ENCODE data around the gene CPB1.

The CPB1 gene

DNA sequence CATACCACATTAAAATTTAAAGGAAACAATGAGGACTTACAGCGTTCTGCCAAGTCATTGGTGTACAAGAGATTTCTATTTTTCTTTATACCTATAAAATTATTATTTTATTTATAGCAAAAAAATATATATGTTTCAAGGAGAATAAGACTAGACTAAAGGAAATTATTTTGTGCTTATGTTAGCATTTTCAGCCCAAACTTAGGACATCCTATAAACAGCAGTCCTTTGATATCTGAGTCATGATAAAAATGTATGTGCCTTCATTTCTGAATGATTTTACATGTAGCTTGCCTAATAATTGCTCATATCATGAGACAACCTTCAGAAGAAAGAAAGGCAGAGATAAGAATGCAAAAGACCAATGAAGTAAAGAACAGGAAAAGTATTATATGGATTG lies 20.8 kb downstream of the CPB1 start:
- Histone ChIP-seq H3K27me3 (ENCODE audit: insufficient read depth, insufficient read length) (no peaks in the 10 kb centered on the region), H3K9ac (ENCODE audit: insufficient read length, low read depth) (no peak overlapping the region), H3K36me3 (ENCODE audit: insufficient read depth, insufficient read length, low read length) (no peaks in the 10 kb centered on the region), H3K9me3 (ENCODE audit: insufficient read depth, low read length) (no peaks in the 10 kb centered on the region), H3K4me3 (ENCODE audit: insufficient read length, low read depth) (no peak overlapping the region), H3K4me1 (ENCODE audit: insufficient read depth, insufficient read length) (no peaks in the 10 kb centered on the region)
- TF ChIP-seq SUZ12 (IDR thresholded peaks at IDR 0.05; ENCODE audit: extremely low read depth, insufficient read depth, insufficient read length), result no peak
- no peak for TF ChIP-seq YY1 (IDR thresholded peaks at IDR 0.05; ENCODE audit: insufficient read depth, insufficient read length)
- no peak for TF ChIP-seq ZNF274 (IDR thresholded peaks at IDR 0.05; ENCODE audit: low read depth, low read length)
- DNase-seq (ENCODE audit: low read depth, low spot score), result no peak

DNA sequence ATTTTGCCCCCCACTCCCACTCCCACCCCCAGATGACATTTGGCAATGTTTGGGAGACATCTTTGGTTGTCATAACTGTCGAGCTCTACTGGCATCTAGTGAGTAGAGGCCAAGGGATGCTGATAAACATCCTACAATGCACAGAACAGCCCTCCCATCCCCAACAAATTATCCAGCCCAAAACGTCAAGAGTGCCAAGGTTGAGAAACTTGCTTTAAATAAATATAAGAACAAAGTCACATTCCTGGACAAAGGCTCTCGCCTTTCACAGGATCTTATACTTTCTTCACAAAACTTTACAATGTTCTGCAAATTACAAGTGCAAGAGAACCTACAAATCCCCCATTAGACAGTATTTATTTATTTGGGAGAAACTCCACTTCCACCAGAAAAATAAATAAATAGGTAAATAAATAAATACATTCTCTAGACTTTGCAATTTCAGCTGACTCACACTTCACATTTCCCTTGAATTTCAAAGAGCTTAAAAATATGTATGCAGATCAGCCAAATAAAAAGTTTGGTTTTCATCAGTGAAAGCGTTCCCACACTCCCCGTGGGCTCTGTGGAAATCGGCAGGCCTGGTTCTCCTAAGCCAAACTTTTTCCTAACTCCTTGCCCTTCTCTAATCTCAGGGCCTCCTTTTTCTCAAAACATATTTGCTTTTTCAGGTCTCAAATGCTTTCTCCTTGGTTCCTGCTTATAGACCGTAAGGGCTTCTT lies 24.8 kb downstream of the CPB1 start:
- H3K9me3 ChIP-seq (ENCODE audit: insufficient read depth, low read length), result no peaks in the 10 kb centered on the region
- TF ChIP-seq SUZ12 (IDR thresholded peaks at IDR 0.05; ENCODE audit: extremely low read depth, insufficient read depth, insufficient read length) (no peak), YY1 (IDR thresholded peaks at IDR 0.05; ENCODE audit: insufficient read depth, insufficient read length) (no peak), ZNF274 (IDR thresholded peaks at IDR 0.05; ENCODE audit: low read depth, low read length) (no peak)

DNA sequence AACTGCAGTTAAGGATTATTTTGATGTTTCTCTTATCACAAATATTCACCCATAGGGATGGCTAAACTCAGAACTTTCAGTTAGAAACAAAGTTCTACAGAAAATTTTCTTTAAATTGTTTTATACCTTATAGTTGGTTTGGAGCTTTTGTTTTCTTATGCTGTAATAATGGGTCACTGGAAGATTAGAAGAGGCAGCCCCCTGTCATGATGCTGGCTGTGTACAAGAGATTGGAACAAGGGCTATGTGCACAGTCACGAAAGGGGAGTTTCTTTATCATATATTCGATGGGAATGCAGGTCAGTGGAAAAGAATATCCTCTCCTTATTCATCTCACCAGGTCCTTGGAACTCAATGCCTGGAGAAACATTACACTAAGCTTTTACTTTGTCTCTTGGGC lies 25.5 kb downstream of the CPB1 start:
- TF ChIP-seq SUZ12 (IDR thresholded peaks at IDR 0.05; ENCODE audit: extremely low read depth, insufficient read depth, insufficient read length) (no peak), YY1 (IDR thresholded peaks at IDR 0.05; ENCODE audit: insufficient read depth, insufficient read length) (no peak), ZNF274 (IDR thresholded peaks at IDR 0.05; ENCODE audit: low read depth, low read length) (no peak)
- DNase-seq (ENCODE audit: low read depth, low spot score), result no peak
- H3K27me3 ChIP-seq (ENCODE audit: insufficient read depth, insufficient read length), result no peaks in the 10 kb centered on the region
- H3K36me3 ChIP-seq (ENCODE audit: insufficient read depth, insufficient read length, low read length), result no peaks in the 10 kb centered on the region
- H3K9ac ChIP-seq (ENCODE audit: insufficient read length, low read depth), result no peak overlapping the region
- no peak overlapping the region for H3K4me3 ChIP-seq (ENCODE audit: insufficient read length, low read depth)
- no peaks in the 10 kb centered on the region for H3K9me3 ChIP-seq (ENCODE audit: insufficient read depth, low read length)
- no peaks in the 10 kb centered on the region for H3K4me1 ChIP-seq (ENCODE audit: insufficient read depth, insufficient read length)

More for the DNA sequence above, 24.8 kb downstream of the CPB1 start:
- no peak for DNase-seq (ENCODE audit: low read depth, low spot score)
- Histone ChIP-seq H3K4me3 (ENCODE audit: insufficient read length, low read depth) (no peak overlapping the region), H3K4me1 (ENCODE audit: insufficient read depth, insufficient read length) (no peaks in the 10 kb centered on the region), H3K27me3 (ENCODE audit: insufficient read depth, insufficient read length) (no peaks in the 10 kb centered on the region), H3K36me3 (ENCODE audit: insufficient read depth, insufficient read length, low read length) (no peaks in the 10 kb centered on the region), H3K9ac (ENCODE audit: insufficient read length, low read depth) (no peak overlapping the region)

DNA sequence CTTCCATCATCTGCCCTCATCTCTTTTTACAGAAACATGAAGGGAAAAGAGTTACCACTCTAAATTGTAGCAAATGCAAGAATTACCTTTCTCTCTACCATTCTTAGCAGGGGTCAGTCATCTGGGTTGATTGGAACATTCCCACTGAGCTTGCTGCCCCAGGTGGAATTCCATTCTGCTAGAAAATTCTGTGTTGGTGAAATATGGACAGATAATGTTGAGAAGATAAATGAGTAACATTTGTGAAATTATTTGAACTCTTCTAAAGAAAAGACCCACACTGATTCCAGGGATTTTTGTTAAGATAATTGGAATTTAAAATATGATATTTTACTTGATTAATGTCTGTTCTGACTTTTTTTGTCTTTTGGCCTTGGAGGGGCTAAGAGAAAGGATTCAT lies 26.4 kb downstream of the CPB1 start:
- TF ChIP-seq SUZ12 (IDR thresholded peaks at IDR 0.05; ENCODE audit: extremely low read depth, insufficient read depth, insufficient read length) (no peak), ZNF274 (IDR thresholded peaks at IDR 0.05; ENCODE audit: low read depth, low read length) (no peak), YY1 (IDR thresholded peaks at IDR 0.05; ENCODE audit: insufficient read depth, insufficient read length) (no peak)
- Histone ChIP-seq H3K4me1 (ENCODE audit: insufficient read depth, insufficient read length) (no peaks in the 10 kb centered on the region), H3K27me3 (ENCODE audit: insufficient read depth, insufficient read length) (no peaks in the 10 kb centered on the region), H3K4me3 (ENCODE audit: insufficient read length, low read depth) (no peak overlapping the region), H3K9ac (ENCODE audit: insufficient read length, low read depth) (no peak overlapping the region), H3K36me3 (ENCODE audit: insufficient read depth, insufficient read length, low read length) (no peaks in the 10 kb centered on the region), H3K9me3 (ENCODE audit: insufficient read depth, low read length) (no peaks in the 10 kb centered on the region)
- DNase-seq (ENCODE audit: low read depth, low spot score), result no peak

DNA sequence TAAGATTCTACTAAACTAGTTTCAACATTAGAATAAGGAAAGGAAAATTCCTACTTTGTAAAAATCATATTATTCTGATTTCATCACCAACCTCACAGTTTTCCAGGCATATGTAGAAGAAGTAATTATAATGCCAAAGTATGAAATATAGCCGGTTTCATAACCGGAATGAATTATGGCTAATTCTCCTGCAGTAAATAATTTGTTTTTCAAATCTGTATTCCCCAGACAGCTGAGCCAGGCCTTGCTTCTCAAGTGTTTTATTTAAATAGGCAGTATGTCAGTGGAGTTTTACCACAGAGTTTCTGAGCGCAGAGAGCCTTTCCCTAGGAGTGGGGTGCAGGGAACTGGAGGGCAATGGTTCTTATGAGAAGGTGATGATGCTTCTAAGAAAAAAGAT lies 28.8 kb downstream of the CPB1 start:
- Histone ChIP-seq H3K4me1 (ENCODE audit: insufficient read depth, insufficient read length) (no peaks in the 10 kb centered on the region), H3K4me3 (ENCODE audit: insufficient read length, low read depth) (no peak overlapping the region), H3K27me3 (ENCODE audit: insufficient read depth, insufficient read length) (no peaks in the 10 kb centered on the region), H3K9ac (ENCODE audit: insufficient read length, low read depth) (no peak overlapping the region), H3K36me3 (ENCODE audit: insufficient read depth, insufficient read length, low read length) (no peaks in the 10 kb centered on the region), H3K9me3 (ENCODE audit: insufficient read depth, low read length) (no peaks in the 10 kb centered on the region)
- no peak for DNase-seq (ENCODE audit: low read depth, low spot score)
- TF ChIP-seq SUZ12 (IDR thresholded peaks at IDR 0.05; ENCODE audit: extremely low read depth, insufficient read depth, insufficient read length) (no peak), YY1 (IDR thresholded peaks at IDR 0.05; ENCODE audit: insufficient read depth, insufficient read length) (no peak), ZNF274 (IDR thresholded peaks at IDR 0.05; ENCODE audit: low read depth, low read length) (no peak)

DNA sequence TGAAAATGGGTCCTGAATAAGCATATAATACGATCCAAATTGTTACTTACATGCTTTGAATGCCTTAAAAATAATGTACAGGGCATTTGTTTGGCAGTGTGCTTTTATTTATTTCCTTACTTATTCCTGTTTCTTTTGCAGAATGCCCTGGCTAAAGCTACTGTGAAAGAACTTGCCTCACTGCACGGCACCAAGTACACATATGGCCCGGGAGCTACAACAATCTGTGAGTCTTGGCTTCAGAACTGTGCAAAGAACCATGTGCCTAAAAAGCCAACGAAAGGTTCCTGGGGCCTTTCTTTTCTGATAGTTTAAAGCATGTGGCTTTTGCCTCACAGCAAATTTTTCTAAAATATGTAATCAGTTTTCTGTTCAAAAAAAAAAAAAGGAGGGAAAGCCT lies 29.7 kb downstream of the CPB1 start:
- Histone ChIP-seq H3K27me3 (ENCODE audit: insufficient read depth, insufficient read length) (no peaks in the 10 kb centered on the region), H3K36me3 (ENCODE audit: insufficient read depth, insufficient read length, low read length) (no peaks in the 10 kb centered on the region), H3K9ac (ENCODE audit: insufficient read length, low read depth) (no peak overlapping the region), H3K4me3 (ENCODE audit: insufficient read length, low read depth) (no peak overlapping the region), H3K9me3 (ENCODE audit: insufficient read depth, low read length) (no peaks in the 10 kb centered on the region), H3K4me1 (ENCODE audit: insufficient read depth, insufficient read length) (no peaks in the 10 kb centered on the region)
- no peak for TF ChIP-seq SUZ12 (IDR thresholded peaks at IDR 0.05; ENCODE audit: extremely low read depth, insufficient read depth, insufficient read length)
- no peak for TF ChIP-seq ZNF274 (IDR thresholded peaks at IDR 0.05; ENCODE audit: low read depth, low read length)
- TF ChIP-seq YY1 (IDR thresholded peaks at IDR 0.05; ENCODE audit: insufficient read depth, insufficient read length), result no peak
- no peak for DNase-seq (ENCODE audit: low read depth, low spot score)

DNA sequence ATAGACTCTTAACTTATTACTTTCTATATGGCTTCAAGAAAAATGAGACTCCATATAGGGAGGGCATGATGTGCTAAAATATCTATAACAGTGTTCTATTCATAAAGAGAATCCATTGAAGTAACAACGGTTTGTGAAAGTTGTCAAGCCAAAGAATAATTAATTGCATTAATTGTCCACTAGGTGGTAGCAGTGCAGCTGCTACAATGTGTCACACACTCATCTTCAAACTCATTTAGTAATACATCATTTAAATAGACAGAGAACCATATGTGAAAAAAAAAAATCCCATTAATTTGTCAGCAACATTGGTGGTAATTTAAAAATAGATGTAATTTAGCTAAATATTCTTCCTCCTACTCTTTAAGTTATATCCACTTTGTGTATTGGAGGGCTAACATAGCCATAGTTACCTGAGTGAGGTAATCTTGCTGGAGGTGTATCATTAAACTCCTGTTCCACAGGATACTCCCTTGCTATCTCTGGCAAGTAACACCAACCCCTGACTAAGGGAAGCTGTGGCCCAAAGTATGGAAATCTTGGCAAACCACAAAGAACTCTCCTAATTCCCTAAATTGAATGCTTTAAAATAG lies 33.8 kb downstream of the CPB1 start:
- TF ChIP-seq YY1 (IDR thresholded peaks at IDR 0.05; ENCODE audit: insufficient read depth, insufficient read length), result no peak
- Histone ChIP-seq H3K9ac (ENCODE audit: insufficient read length, low read depth) (no peak overlapping the region), H3K4me3 (ENCODE audit: insufficient read length, low read depth) (no peak overlapping the region), H3K36me3 (ENCODE audit: insufficient read depth, insufficient read length, low read length) (no peaks in the 10 kb centered on the region), H3K4me1 (ENCODE audit: insufficient read depth, insufficient read length) (no peaks in the 10 kb centered on the region), H3K9me3 (ENCODE audit: insufficient read depth, low read length) (no peaks in the 10 kb centered on the region), H3K27me3 (ENCODE audit: insufficient read depth, insufficient read length) (no peaks in the 10 kb centered on the region)
- DNase-seq (ENCODE audit: low read depth, low spot score), result peak; percentile 6
